ENCODE measurements around the gene EXOSC7. TPM values are rescaled to one million over a fixed set of nuclear protein-coding genes. Genes with fewer than 3 reads are reported as not detected.

Gene EXOSC7
- polyA plus RNA-seq, 4 donors: 45.4 to 51.1 (median 48.7) TPM

DNA sequence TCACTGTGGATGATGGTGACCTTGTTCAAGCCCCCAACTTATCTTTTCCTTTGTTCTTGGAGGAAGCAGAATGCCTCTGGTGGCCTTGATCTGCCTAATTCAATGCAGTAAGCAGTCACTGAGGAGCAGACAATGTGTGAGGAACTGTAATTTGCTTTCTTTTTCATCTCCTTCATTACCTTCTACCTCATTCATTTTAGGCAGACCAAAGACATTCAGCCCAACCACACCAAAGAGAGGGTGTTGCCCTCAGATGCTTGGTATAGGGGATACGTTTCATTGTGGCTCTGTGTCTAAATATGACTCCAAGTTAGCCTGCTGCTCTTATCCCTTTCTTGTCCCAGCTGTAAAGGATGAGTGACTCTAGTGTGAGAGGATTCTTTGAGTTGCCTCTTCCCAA, 15.3 kb downstream of the EXOSC7 start:
- no peak for DNase-seq (ENCODE audit: low read depth in 4 of 4, low spot score in 3 of 4)

DNA sequence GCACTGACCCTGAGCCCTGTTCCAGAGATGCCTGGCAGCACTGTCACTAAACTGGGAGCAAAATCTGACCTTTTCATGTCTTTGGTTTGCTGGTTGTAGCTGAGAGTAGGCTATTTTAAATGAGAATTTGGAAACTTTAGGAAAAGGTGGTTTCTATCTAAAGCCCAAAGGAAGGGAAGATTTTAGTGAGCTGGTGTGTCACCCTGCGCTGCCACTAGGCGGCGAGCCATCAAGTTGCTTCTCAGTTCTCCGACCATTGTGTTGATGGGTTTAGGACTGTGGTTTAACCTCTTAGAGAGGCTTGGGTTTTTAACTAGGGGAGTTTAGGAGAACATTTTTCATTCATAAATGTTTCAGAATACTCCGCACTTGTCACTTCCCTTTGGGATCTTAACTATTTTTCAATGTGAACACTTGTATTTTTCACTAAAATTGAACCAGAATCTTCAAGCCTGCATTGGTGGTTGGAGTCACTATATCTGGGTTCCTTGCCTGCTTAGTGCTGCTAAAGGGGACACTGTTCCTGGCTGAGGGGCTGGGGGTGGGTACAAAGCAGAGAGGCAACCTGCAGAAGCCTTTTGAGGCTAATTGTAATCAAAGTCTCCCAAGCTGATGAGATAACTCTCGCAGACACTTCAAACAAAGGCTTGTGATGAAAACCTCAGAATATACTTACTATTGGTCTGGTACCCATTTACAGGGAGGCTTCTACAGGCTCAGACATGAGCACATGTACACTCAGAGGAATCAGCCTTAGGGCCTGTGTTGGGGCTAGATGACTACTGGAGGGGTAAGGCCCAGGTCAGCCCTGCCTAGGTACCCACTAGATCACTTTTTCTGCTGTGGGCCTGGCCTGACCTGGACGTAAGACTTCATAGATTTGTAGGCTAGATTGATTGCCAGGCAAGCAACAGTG, 16.8 kb downstream of the EXOSC7 start:
- DNase-seq (ENCODE audit: low read depth in 4 of 4, low spot score in 3 of 4): no peak

DNA sequence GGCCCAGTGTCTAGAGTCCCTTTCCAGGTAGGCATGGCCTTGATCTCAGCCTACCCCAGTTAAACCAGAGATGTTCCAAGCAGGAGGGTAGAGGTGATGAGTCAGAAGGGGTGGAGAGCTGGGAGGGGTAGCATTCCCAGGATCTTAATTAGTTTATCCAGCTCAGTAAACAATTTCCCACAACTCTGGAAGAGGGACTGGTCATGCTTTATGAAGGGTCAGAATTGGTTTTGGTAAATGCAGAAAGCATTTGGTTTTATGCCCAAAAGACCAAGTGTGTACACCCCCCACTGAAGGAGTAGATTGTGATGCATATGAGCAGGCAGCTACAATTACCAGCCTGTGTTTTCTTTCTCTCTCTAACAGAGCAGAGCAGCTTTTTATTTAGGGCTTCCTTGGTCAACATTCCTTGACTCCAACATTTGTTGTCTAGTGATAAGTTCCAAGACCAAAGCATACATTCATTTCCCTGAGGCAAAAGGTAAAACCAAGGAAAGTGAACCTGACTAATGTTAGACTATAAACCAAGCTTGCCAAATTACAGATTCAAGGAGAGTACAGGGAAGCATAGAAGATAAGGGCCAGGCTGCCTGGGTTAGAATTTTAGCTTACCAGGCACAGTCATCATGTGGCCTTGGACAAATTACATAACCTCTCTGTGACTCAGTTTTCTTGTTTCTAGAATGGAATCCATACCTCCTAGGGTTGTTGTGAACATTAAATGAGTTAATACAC, 17.6 kb downstream of the EXOSC7 start:
- DNase-seq (ENCODE audit: low read depth in 4 of 4, low spot score in 3 of 4): no peak

DNA sequence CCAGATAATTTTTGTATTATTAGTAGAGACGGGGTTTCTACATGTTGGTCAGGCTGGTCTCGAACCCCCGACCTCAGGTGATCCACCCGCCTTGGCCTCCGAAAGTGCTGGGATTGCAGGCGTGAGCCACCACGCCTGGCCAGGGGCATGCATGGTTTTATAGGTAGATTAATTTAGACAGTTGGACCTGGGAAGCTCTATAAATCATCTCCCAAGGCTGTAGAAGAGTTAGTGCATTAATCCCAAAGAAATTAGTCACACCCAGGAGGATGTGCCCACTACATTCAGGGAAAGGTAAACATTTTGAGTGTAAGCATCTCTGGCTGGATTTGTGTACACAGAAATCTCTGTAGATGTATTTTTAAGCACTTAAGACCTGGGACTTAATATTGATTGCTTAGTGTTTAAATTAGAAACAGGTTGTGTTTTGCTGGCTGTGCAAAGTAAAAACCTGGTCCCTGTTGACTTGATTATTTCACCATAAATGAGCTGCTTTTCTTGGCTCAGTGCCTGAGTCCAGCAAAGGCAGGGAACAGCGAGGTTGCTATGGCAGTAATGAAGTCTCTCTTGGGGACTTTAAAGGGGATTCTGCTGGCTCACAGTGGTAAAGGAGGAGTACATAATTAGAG, 19.2 kb downstream of the EXOSC7 start:
- no peak for DNase-seq (ENCODE audit: low read depth in 4 of 4, low spot score in 3 of 4)

DNA sequence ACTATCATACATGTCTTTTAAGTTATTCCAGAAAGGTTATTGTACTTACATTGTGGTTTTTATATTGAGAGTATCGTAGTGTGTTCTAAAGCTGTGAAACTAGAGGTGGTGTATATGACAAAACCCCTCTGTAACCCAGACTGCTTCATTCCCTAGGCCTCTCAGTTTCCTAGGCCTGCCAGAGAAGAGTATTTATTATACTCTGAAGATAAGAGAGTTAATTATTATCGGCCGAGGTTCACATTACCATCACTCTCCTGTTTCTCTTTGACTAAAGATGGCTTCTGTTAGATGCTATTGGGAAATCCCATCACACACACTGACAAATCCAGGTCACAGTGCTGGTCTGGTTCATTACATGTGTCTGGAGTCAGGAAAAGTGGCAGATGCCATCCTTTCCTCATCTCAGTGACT, 20.5 kb downstream of the EXOSC7 start:
- no peak for DNase-seq (ENCODE audit: low read depth in 4 of 4, low spot score in 3 of 4)

DNA sequence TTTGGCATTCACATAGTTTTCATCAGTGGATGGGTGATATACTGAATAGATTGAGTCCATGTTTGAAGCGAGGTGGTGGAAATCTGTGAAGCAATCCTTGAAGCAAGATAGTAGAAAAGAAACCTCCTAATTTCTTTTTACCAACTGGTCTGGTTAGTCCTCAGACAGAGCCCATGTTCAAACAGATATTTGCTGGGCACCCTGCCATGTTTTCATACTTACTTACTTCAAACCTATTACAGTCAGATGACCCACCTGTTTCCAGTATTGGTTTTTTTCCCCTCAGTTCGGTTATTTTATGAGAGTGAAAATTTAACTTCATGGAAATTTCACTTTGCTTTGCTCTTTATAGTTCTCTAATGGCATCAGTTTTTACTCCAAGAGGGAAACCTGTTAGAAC, 23.7 kb downstream of the EXOSC7 start:
- no peak for DNase-seq (ENCODE audit: low read depth in 4 of 4, low spot score in 3 of 4)

DNA sequence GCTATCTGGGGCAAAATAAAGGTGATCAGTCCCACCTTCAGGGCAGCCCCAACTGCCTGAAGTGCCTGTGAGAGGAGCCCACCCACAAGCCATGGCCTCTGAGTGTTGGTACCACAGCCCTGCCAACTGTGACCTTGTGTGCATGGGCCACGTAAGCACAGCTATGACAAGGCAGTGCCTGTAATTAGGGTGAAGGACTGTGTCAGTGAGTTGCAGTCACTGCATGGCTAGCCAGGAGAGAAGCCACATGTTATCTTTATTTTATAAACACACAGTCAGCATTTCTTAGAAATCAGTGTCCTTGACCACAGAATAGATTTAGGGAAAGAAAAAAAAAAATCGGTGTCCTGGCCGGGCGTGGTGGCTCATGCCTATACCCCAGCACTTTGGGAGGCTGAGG, 24.8 kb downstream of the EXOSC7 start:
- no peak for DNase-seq (ENCODE audit: low read depth in 4 of 4, low spot score in 3 of 4)

DNA sequence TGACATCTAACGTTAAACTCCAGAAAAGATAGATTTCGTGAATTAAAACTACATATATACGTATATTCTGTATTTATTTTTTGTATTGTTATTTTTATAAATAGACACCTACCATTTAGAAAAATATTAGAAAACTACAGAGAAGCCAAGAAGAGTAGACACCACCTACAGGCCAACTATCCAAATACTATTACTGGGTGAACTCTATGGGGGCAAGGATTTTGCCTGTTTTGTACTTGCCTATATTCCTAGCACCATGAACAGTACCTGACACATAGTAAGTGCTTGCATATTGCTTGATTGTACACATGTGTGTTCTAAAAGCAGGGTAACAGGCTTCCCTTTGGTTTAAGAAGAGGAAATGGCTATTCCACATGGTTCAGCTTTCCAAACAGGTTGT, 25.7 kb downstream of the EXOSC7 start:
- no peak for DNase-seq (ENCODE audit: low read depth in 4 of 4, low spot score in 3 of 4)

DNA sequence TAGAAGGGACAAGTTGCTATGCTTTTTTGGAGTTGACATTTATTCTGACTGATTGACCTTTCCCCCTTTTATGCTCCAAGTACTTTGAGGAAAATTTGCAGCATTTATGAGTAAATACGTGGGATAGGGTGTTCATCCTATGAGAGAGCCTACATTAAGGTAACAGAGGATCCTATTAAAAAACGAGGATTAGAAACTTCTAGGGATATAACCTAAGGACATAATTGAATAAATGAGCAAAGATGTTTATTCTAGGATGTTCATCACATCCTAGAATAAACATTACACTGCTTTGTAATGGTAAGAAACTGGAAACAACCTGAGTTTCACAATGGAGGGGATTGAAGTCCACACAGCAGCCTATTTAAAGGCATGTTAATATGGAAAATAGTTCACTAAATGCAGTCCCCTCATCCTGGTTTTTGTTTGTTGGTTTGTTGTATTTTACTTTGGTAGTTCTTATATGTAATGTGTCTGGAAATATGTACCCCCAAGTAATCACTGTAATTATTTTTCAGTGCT, 26.2 kb downstream of the EXOSC7 start:
- DNase-seq (ENCODE audit: low read depth in 4 of 4, low spot score in 3 of 4): no peak

DNA sequence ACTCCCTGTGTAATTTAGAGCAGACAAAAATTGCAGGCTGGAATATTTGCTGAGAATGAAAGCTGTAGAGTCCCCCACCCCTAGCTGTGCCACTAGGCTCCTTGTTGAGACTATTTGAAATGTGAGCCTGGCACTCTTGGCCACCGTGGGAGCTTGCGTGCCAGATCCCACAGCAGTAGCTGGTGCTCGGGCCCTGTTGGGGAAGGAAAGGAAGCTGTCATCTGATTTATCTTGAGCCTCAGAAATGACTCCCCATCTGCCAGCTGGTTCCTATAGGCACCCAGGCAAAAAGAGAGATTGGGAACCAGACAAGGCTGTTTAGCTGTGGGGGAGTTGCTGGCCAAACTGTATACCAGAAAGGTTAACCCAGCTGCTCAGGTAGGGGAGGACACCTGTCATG, 26.7 kb downstream of the EXOSC7 start:
- no peak for DNase-seq (ENCODE audit: low read depth in 4 of 4, low spot score in 3 of 4)

DNA sequence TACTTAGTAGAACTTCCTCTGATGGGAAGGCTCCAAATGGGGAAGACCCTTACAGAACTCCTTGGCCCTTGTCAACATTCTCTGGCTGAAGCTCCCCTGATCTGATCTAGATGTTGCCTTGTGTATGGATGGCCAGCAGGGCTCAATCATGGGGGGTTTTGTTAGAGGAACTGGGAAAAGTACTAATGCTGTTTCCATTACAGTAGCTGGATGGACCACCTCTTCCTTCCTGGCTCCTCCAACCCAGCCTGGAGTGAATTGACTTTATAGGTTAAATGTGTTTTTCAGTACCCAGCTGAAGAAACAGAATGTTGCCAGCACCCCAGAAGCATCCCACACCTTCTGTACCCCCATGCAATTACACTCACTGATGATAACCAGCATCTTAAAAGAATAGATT, 27.4 kb downstream of the EXOSC7 start:
- no peak for DNase-seq (ENCODE audit: low read depth in 4 of 4, low spot score in 3 of 4)

DNA sequence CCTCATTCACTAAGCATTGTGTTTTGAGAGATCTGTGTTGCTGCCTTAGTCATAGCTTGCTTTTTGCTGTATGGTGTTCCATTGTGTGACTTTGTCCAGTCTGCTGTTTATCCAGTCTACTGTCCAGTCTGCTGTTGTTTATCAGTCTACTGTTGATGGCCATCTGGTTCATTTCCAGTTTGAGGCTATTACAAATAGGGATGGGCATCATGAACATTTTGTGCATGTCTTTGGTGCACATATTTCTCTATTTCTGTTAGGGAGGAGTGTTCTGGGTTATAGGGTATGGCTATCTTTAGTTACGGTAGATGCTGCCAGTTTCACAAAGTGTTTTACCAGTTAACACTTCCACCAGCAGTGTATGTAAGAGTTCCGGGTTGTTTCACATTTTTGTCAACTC, 27.8 kb downstream of the EXOSC7 start:
- DNase-seq (ENCODE audit: low read depth in 4 of 4, low spot score in 3 of 4): no peak

DNA sequence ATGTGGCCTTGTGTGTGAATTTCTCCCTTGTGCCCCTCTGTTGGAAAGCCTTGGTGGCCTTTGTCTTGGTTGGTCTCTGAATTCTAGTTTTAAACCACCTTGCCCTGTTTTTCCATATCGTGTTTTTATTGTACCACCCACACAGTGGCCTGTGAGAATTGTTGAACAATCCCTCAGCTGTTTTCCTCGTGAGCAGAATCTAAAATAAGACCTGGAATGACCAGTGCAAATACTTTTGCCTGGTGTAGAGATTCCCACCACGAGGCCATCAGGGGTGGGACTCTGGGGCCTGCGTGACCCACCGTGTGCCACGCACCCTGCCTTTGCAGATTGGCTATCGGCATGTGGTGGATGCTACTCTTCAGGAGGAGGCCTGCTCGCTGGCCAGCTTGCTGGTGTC, 31.0 kb downstream of the EXOSC7 start:
- no peak for DNase-seq (ENCODE audit: low read depth in 4 of 4, low spot score in 3 of 4)

DNA sequence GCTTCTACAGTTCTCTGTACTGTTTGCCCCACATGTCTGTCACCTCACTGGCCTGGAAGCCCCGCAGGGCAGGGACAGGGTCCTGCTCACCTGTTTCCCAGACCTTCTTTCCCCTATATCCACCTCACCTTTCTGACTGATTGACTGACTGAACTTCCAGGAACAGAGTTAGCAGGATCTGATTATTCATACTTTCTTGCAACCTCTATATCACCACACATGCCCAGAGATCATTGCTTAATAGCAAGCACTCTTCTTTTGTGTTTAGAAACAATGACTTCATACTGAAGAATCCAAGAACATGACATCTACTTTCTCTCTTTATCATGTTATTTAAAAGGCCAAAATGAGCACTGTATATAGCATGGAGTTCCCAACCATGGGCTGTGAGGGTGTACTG, 32.1 kb downstream of the EXOSC7 start:
- DNase-seq (ENCODE audit: low read depth in 4 of 4, low spot score in 3 of 4): no peak

DNA sequence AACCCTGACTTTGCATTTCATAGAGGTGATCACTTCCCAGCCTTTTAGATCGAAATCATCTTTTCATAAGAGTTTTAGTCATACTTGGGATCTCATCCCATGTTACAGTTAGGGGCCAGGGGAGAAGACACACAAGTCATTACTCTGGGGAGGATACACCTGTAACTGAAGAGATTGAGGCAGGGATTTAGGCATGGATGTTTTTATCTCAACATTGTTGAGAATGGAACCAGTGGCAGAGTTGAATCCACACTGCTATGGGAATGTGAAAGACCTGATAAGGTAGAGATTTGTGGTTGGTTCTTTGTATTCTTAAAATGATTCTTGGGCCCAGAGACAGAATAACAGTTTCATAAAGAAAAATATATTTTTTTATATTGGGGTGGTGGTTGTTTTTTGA, 33.8 kb downstream of the EXOSC7 start:
- DNase-seq (ENCODE audit: low read depth in 4 of 4, low spot score in 3 of 4): no peak

DNA sequence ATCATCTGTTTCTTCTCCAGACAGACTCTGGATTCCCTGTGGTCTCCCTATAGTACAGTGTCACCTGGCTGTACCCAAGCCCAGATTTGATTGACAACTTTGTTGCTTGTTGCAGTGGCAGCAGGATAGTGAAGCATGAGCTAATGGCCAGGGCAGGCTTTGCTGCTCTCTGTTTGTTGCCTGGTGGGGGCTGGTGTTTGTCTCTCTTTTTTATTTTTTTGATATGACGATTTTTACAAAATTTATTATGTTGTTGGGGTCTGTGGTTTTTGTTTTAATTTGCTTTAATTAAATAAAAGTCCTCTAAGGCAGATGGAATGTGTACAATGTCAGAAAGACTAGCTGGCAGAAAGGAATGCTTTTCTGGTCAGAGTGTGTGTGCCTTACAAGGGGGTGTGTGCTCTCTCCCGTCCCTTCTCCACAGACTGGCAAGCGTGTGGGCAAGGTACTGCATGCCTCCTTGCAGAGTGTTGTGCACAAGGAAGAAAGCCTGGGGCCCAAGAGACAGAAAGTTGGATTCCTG, 34.8 kb downstream of the EXOSC7 start:
- no peak for DNase-seq (ENCODE audit: low read depth in 4 of 4, low spot score in 3 of 4)

DNA sequence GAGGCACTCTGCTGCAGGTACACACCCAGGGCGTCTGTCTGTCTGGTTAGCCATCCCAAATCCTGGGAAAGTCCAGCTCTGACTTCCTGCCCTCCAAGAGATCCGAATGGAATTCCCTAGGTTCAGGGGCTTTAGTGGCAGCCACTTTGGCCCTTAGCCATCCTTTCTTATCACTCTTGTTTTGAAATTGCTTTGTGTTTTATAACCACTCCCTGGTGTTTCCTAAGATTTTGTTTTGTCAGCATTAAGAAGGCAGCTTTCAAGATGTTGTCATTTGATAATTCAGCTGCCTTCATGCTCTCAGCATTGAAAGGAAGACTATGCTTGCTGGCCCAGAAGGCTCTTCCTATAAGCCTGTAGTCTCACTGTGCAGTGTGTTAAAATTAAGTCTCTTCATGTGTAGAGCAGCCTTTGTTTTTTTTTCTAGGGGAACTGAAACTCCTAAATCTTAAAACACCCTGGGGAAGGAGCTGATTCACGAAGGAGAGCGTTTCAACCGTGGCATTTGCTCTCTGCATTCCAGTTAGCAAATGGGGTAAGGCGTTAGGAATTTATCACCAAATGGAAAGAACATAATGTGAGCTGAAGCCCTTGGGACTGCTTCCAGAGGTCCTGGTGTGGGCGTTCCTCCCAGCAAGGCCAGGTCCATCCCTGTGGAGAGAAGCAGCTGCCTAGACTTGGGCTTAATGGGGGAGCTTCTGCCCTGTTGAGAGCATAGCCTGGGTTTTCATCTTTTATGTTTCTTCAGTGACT, 35.9 kb downstream of the EXOSC7 start:
- peak in 1 of 4 donors; percentile 61 for DNase-seq (ENCODE audit: low read depth in 4 of 4, low spot score in 3 of 4)

DNA sequence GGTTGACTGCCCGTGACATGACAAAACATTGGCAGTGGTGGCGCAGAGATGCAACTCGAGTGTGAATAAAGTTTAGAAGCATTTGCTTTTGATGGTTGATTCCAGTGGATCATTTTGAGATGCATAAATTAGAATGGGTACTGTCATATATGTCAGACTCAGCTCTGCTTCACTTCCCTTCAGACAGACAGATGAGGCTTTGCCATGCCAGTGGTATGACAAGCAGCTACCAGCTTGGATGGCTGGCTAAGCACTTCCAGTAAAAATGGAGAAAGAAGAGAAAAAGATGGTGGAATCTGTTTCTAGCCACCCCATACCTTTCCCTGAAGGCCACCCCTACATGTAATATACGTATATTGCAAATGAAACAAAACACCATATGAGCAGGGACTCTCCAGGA, 36.5 kb downstream of the EXOSC7 start:
- no peak for DNase-seq (ENCODE audit: low read depth in 4 of 4, low spot score in 3 of 4)

DNA sequence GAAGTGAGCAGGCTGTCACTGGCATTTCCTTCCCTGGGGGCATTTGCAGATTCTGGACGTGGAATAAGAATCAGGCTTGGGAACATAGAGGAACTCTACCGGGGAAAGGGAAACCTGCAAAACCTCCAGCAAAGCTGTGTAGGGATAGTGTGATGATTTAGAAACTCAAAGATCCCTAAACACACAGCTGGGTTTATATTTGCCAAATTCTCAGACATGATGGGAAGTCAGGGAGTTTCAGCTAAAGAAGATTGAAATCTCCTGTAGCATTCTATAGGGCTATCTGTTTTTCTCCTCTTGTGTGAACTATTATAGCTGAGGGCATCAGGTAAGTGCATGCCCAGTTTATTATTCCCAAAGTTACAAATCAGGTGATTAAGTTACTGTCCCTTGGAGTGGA, 40.9 kb downstream of the EXOSC7 start:
- no peak for DNase-seq (ENCODE audit: low read depth in 4 of 4, low spot score in 3 of 4)

DNA sequence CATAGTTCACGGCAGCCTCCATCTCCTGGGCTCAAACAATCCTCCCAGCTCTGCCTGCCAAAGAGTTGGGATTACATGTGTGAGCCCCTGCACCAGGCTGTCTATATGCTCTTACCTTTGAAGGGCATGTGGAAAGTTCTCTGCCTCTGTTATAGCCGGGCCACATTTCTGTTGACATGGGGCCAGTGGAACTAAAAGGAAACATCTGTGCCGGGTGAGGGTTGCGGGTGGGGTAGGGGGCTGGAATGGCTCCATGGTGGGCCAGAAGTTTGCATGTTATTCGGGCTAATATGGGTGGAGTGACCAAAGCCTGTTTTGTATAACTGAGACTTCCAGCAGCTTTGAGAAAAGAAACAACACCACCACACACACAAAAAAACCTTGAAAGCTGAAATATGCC, 41.8 kb downstream of the EXOSC7 start:
- DNase-seq (ENCODE audit: low read depth in 4 of 4, low spot score in 3 of 4): no peak

All from right renal pelvis (tissue), 4 donors.